Subcutaneous abdominal adipose tissue (tissue), 5 donors: ENCODE data around the gene RPUSD4.

ENCODE experiments used
- H3K27ac ChIP-seq: one replicate; pipeline ENCODE4 v1.7.0; 2013; ENCODE audit warnings: low read depth, mild to moderate bottlenecking, inconsistent platforms, low read length, moderate library complexity
- H3K27me3 ChIP-seq, 5 donors: one replicate each; pipeline ENCODE4 v1.7.0; 2013; ENCODE audit warnings: low read length in 5 of 5, inconsistent platforms in 1 of 5; ENCODE audit not compliant: control insufficient read depth in 5 of 5, insufficient read depth in 4 of 5
- H3K36me3 ChIP-seq, 5 donors: one replicate each; pipeline ENCODE4 v1.7.0; 2013; ENCODE audit warnings: low read length in 5 of 5; ENCODE audit not compliant: control insufficient read depth in 5 of 5, insufficient read depth in 5 of 5
- H3K4me1 ChIP-seq, 5 donors: one replicate each; pipeline ENCODE4 v1.7.0; 2013; ENCODE audit warnings: low read length in 5 of 5, mild to moderate bottlenecking in 3 of 5, moderate library complexity in 1 of 5; ENCODE audit not compliant: control insufficient read depth in 5 of 5, insufficient read depth in 5 of 5
- H3K4me3 ChIP-seq, 5 donors: one replicate each; pipeline ENCODE4 v1.7.0; 2013; ENCODE audit warnings: low read length in 5 of 5, low read depth in 1 of 5
- H3K9ac ChIP-seq, 5 donors: one replicate each; pipeline ENCODE4 v1.7.0; 2013; ENCODE audit warnings: low read length in 5 of 5, mild to moderate bottlenecking in 4 of 5, moderate library complexity in 3 of 5
- H3K9me3 ChIP-seq, 5 donors: one replicate each; pipeline ENCODE4 v1.7.0; 2013; ENCODE audit warnings: low read length in 5 of 5; ENCODE audit not compliant: control insufficient read depth in 5 of 5
- donor health status: healthy.
- donor health status: healthy.
- donor health status: healthy.
- donor health status: healthy.
- donor health status: healthy.

The RPUSD4 gene

DNA sequence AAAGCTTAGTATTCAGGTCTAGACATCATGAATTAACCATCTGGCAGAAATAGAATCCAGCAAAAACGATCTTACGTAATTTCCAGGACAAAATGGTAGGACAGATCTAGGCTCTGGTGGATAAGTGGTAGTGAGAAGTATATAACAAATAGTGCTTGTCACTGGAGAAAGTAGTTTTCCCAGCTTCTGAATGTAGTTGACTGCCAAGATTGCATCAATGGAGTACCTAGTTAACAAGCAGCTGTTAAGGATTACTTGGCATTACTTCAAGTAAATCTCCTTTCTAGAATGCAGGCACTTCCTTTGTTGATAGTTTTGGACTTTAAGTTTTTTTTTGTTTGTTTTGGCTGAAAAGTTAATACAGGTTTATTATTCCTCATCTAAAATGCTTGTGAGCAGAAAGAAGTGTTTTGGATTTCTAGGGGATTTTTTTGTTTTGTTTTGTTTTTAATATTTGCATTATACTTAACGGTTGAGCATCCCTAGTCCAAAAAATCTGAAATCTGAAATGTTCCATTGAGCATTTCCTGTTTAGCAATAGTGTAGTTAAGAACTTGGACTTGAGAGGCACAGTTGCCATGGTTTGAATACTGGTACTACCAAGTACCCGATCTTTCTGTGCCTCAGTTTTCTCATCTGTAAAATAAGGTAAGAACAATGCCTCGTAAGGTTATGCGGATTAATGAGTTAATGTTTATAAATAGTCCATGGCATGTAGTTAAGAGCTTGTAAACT is 20.4 kb upstream of the RPUSD4 start:
- no peaks in the 10 kb centered on the region for H3K27me3 ChIP-seq
- no peaks in the 10 kb centered on the region for H3K9me3 ChIP-seq
- H3K27ac ChIP-seq: no peak overlapping the region
- H3K4me1 ChIP-seq: peaks cover 0 to 8% (median 0%) of the 10 kb centered on the region in 5 donors
- H3K9ac ChIP-seq: no peak overlapping the region
- H3K36me3 ChIP-seq: peaks cover 7 to 16% (median 8%) of the 10 kb centered on the region in 5 donors
- H3K4me3 ChIP-seq: no peak overlapping the region

DNA sequence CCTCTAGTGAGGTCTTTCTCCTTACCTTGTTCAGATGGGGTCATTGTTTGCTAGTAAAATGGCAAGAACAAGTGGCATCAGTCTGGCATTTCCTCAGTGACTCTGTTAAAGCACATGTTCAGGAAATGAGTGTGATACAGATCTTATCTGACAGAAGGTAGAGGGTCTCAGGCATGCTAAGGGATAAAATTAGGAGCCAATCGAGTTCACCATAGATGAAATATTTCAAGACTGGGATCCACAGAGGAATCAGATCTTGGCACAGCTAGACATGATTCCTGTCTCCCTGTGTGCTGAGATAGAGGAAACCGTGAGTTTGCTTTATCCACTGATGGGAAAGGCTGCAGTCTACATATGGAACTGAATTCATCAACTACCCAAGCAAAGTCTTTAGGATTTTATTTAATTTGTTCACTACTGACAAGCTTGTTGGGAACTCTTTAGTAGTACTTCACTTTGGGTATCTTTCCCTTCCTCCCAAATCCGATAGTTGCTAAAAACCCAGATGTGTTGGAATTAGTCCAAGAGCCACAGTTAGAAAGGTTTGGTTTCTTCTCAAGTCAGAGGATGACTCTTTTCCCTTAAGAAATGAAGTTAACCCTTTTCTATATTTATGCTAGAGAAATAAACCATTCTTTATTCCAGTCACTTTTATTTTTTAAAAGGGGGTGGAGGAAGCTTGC is 18.5 kb upstream of the RPUSD4 start:
- H3K9me3 ChIP-seq: no peaks in the 10 kb centered on the region
- no peaks in the 10 kb centered on the region for H3K27me3 ChIP-seq
- no peak overlapping the region for H3K4me3 ChIP-seq
- H3K36me3 ChIP-seq: peaks cover 0 to 7% (median 0%) of the 10 kb centered on the region in 5 donors
- no peak overlapping the region for H3K27ac ChIP-seq
- peak overlapping the region in 1 of 5 donors; percentile 11 for H3K9ac ChIP-seq
- peaks cover 0 to 8% (median 0%) of the 10 kb centered on the region in 5 donors for H3K4me1 ChIP-seq

DNA sequence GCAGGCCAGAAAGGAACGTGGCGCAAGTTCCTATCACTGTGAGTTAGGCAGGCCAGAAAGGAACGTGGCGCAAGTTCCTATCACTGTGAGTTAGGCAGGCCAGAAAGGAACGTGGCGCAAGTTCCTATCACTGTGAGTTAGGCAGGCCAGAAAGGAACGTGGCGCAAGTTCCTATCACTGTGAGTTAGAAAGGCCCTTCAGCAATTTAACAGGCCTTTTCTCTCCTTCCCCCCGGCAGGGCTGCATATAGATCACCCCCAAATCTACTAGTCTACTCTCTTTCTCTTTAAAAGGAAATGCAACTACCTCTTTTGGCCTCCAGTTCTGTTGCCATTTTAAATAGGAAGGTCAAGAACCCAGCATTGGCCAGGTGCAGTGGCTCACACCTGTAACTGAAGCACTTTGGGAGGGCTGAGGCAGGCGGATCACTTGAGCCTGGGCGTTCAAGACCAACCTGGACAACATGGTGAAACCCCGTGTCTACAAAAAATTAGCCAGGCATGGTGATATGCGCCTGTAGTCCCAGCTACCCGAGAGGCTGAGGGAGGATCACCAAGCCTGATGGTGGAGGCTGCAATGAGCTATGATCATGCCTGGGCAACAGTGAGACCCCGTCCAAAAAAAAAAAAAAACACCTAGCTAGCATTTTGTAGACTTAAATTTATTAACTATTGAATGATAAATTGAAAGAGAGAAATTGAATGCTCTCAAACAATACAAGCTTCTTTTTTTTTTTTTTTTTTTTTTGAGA is 15.1 kb upstream of the RPUSD4 start:
- H3K36me3 ChIP-seq: peaks cover 0 to 7% (median 0%) of the 10 kb centered on the region in 5 donors
- peaks cover 0 to 5% (median 0%) of the 10 kb centered on the region in 5 donors for H3K4me1 ChIP-seq
- H3K4me3 ChIP-seq: no peak overlapping the region
- no peak overlapping the region for H3K27ac ChIP-seq
- no peak overlapping the region for H3K9ac ChIP-seq
- no peaks in the 10 kb centered on the region for H3K27me3 ChIP-seq
- H3K9me3 ChIP-seq: no peaks in the 10 kb centered on the region

DNA sequence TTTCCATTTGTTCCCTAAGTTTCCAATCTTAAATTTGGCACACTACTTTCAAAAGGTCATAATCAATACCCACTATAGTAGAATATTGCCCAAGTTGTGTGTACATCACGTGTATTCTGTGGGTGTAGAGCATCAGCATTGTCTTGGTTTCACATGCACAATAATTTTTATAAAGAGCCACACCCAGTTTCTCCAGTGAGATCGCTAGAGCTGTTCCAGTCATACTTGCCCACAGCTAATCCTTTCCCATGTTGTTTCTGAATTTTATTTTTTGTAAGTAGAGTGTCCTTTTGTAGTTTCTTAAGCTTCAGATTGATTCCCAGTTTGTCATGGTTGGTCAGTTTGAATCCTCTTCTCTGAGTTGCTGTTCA is 13.8 kb upstream of the RPUSD4 start:
- no peak overlapping the region for H3K9ac ChIP-seq
- H3K27me3 ChIP-seq: no peaks in the 10 kb centered on the region
- H3K4me3 ChIP-seq: no peak overlapping the region
- H3K4me1 ChIP-seq: peaks cover 0 to 5% (median 0%) of the 10 kb centered on the region in 5 donors
- no peaks in the 10 kb centered on the region for H3K9me3 ChIP-seq
- H3K27ac ChIP-seq: no peak overlapping the region
- peaks cover 0 to 7% (median 0%) of the 10 kb centered on the region in 5 donors for H3K36me3 ChIP-seq

DNA sequence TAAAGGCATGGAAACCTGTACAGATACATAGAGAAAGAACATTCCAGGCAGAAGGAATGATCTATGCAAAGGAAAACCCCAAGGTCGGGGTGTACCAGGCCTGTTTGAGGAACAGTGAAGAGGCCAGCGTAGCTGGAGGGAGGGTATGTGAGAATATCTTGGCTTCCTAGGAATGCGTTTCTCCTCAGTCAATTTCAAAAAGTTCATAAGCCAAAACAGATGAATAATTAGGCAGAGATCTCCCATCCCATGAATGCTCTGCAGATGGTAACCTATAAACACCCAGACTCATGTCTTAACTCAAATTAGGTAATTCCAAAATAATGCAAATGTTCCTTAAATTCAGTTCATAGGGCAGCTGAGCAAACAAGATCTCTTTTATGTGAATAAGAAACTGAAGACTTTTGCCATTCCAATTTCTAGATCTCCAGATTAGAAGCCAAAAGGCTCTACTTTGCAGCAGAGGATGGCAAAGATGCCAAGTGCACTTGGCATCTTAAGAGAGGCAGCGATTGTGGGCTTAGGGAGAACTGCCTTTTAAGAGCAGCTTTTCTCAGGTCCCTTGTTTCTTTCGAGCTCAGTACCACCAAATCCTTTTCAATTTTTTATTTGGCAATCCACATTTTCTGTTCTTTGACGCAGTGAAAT is 13.3 kb upstream of the RPUSD4 start:
- H3K4me3 ChIP-seq: no peak overlapping the region
- no peak overlapping the region for H3K27ac ChIP-seq
- H3K4me1 ChIP-seq: peaks cover 0 to 4% (median 2%) of the 10 kb centered on the region in 5 donors
- H3K27me3 ChIP-seq: no peaks in the 10 kb centered on the region
- H3K9me3 ChIP-seq: no peaks in the 10 kb centered on the region
- no peak overlapping the region for H3K9ac ChIP-seq
- peaks cover 0 to 4% (median 0%) of the 10 kb centered on the region in 5 donors for H3K36me3 ChIP-seq

DNA sequence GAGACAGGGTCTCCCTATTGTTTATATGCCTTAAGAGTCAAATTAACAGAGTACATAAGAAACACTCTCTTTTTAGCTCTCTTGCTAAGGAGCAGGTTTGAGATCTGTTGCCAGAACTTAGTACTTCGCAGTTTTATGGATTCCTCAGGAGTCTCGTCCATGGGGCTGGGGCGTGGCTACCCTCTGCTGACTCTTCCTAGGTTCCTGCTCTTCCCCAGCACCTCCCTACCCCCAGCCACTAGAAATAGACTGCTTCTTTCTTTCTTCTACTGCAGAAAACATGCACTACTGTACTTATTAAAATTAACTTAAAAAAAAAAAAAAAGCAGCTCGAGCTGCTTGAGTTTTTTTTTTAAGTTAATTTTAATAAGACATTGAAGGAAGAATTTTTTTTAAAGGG is 8.1 kb upstream of the RPUSD4 start:
- H3K9me3 ChIP-seq: no peaks in the 10 kb centered on the region
- H3K27ac ChIP-seq: no peak overlapping the region
- H3K27me3 ChIP-seq: no peaks in the 10 kb centered on the region
- no peak overlapping the region for H3K4me3 ChIP-seq
- H3K36me3 ChIP-seq: no peaks in the 10 kb centered on the region
- peaks cover 0 to 12% (median 7%) of the 10 kb centered on the region in 5 donors for H3K4me1 ChIP-seq
- no peak overlapping the region for H3K9ac ChIP-seq

DNA sequence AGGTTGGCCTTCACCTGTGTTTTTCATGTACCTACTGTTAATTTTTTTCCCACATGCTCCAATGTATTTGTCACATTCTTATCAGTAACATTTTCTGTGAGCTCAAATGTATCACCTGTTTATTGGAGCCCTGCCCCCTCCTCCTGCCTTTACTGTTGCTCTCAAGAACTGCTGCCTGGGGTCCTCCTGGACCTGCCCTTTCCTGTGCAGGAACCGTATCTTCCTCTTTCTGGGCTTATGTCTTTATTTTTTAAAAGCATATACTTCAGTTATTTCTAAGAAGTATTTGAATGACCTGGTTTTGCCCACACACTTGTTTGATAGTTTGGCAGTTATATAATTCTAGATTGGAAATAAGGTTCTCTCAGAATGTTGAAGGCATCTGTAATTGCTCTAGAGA is 6.0 kb upstream of the RPUSD4 start:
- no peak overlapping the region for H3K4me3 ChIP-seq
- no peaks in the 10 kb centered on the region for H3K36me3 ChIP-seq
- H3K27me3 ChIP-seq: no peaks in the 10 kb centered on the region
- H3K4me1 ChIP-seq: peaks cover 0 to 17% (median 13%) of the 10 kb centered on the region in 5 donors
- no peak overlapping the region for H3K27ac ChIP-seq
- no peak overlapping the region for H3K9ac ChIP-seq
- no peaks in the 10 kb centered on the region for H3K9me3 ChIP-seq

DNA sequence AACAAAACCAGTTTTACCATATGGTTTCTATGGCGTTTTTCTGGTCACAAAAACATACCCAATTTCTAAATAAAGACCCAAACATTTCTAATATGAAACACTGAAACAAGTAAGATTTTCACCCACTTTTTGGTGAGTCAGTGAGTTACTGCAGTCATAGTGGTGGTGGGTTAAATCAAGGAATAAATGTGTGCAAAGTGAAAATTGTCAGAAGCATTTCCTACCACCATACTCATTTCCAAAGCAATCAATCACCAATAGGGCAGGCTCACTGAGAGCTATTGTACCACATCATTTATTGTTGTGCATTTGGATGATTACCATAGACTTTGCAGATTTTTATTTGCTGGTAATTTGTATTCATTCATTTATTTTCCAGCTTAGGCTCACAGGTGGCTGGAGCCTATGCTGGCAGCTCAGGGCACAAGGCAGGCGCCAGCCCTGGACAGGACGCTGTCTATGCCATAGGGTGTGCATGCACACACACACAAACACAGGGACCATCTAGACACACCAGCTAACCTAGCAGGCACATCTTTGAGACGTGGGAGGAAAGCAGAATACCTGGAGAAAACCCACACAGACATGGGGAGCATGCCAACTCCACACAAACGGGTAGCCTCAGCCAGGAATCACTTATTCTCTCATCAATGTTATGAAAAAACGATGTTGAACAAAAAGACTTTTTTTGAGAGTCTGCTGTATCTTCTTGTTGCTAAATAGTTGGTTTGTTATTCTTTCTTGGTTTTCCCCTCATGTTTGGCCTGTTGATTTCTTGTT is 5.3 kb upstream of the RPUSD4 start:
- Histone ChIP-seq H3K9ac (no peak overlapping the region), H3K27me3 (no peaks in the 10 kb centered on the region), H3K36me3 (no peaks in the 10 kb centered on the region), H3K4me1 (peaks cover 0 to 24% (median 20%) of the 10 kb centered on the region in 5 donors), H3K4me3 (no peak overlapping the region), H3K27ac (no peak overlapping the region), H3K9me3 (no peaks in the 10 kb centered on the region)

DNA sequence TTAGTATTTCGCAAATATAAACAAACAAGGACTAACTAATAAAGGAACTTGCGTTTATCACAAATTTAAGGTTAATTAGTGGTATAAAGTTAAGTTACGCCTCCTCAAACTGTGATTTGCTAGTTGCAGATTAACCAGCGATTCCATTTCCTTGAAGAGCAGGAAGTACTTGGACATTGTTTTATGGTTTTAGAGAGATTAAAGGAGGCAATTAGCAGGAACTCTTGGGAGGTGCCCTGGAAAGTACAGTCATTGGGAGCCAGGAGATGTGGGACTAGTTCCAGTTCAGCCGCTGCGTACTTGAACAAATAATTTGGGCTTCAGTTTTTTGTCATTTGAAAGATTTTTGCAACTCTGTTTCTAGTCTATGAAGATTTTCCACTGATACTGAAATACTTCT is 3.4 kb upstream of the RPUSD4 start:
- Histone ChIP-seq H3K4me3 (no peak overlapping the region), H3K9me3 (no peaks in the 10 kb centered on the region), H3K36me3 (peaks cover 0 to 1% (median 0%) of the 10 kb centered on the region in 5 donors), H3K4me1 (peaks cover 2 to 34% (median 28%) of the 10 kb centered on the region in 5 donors), H3K27ac (no peak overlapping the region), H3K27me3 (no peaks in the 10 kb centered on the region), H3K9ac (peak overlapping the region in 1 of 5 donors; percentile 31)
